Measurements from ENCODE around the gene UBAC2. TPM values are rescaled to one million over a fixed set of nuclear protein-coding genes. Genes with fewer than 3 reads are reported as not detected.

The UBAC2 gene
- total RNA-seq, 2 donors from 2014 or later: 39.0 to 46.1 TPM

DNA sequence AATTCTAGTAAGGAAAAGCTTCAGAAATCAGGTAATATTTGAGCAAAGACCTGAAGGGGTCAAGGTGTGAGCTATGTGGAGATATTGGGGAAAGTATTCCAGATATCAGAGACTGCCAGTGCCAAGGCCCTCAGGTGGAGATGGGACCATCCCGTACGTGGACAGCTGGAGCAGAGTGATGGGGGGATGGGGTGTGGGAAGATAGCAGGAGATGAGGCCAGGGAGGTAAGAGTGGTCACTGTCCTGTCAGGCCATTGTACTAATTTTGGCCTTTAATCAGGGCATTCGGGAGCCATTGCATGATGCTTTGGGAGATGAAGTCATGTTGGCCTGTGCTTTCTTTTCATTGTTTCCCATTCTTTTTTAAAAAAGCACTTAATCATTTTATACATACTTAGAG lies 70.6 kb downstream of the UBAC2 start:
- peaks cover 3% of the 10 kb centered on the region for H3K9me3 Mint-ChIP-seq
- no peaks in the 10 kb centered on the region for H3K27me3 Mint-ChIP-seq
- peaks cover 59% of the 10 kb centered on the region for H3K4me1 Mint-ChIP-seq
- peak overlapping the region; percentile 45 for H3K4me3 Mint-ChIP-seq
- no peak for ATAC-seq (replicated peaks)
- peaks cover 50% of the 10 kb centered on the region for H3K36me3 Mint-ChIP-seq (ENCODE audit: low read depth)
- peak overlapping the region; percentile 86 for H3K27ac Mint-ChIP-seq

DNA sequence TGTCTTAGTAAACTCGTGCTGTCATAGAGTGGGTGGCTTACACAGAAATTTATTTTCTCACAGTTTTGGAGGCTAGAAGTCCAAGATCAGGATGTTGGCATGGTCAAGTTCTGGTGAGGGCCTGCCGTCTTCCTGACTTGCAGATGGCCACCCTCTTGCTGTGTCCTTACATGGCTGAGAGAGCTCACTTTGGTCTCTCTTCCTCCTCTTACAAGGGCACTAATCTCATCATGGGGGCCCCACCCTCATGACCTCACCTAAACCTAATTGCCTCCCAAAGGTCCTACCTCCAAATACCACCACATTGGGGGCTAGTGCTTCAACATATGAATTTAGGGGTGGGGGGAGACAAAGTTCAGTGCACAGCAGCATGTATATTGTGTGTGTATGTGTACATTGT lies 71.8 kb downstream of the UBAC2 start:
- H3K4me3 Mint-ChIP-seq: peak overlapping the region; percentile 45
- H3K27ac Mint-ChIP-seq: peak overlapping the region; percentile 86
- no peak for ATAC-seq (replicated peaks)
- H3K36me3 Mint-ChIP-seq (ENCODE audit: low read depth): peaks cover 52% of the 10 kb centered on the region
- peaks cover 3% of the 10 kb centered on the region for H3K9me3 Mint-ChIP-seq
- H3K4me1 Mint-ChIP-seq: peaks cover 66% of the 10 kb centered on the region
- no peaks in the 10 kb centered on the region for H3K27me3 Mint-ChIP-seq

DNA sequence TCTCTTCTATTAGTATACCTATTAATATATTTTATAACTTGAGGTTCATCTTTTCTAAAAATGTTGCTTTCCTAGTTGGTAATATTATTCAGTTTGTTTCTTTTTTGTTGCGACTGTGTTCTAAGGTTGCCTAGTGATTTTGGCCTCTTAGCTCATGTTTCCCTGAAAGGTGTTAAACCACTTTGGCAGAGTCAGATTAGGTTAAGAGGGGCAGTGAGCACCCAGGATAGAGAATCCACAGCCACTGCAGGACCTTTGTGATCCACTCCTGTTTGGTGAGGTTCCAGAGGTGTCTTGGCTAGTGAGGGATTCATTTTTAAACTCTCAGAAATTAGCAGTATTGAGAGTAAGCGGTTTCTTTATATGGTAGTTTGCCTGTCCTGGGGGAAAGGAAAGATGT lies 72.5 kb downstream of the UBAC2 start:
- peaks cover 3% of the 10 kb centered on the region for H3K9me3 Mint-ChIP-seq
- peaks cover 73% of the 10 kb centered on the region for H3K4me1 Mint-ChIP-seq
- peaks cover 52% of the 10 kb centered on the region for H3K36me3 Mint-ChIP-seq (ENCODE audit: low read depth)
- H3K27me3 Mint-ChIP-seq: no peaks in the 10 kb centered on the region
- H3K4me3 Mint-ChIP-seq: peak overlapping the region; percentile 45
- H3K27ac Mint-ChIP-seq: peak overlapping the region; percentile 86
- ATAC-seq (replicated peaks): peak; percentile 42

DNA sequence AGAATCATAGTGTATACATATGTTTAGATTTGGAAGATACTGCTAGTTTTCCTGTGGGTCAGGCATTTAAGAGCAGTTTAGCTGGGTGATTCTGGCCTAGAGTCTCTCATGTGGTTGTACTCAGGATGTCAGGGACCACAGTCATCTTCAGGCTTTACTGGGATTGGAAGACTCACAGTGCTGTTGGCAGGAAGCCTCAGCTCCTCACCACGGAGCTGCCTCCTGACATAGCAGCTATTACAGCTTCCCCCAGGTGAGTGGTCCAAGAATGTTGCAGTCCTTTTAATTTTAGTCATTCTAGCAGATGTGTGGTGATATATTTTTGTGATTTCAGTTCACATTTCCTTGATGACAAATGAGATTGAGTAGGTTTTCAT lies 74.4 kb downstream of the UBAC2 start:
- Mint-ChIP-seq H3K27ac (peak overlapping the region; percentile 86), H3K36me3 (ENCODE audit: low read depth) (peaks cover 59% of the 10 kb centered on the region), H3K4me1 (peaks cover 80% of the 10 kb centered on the region), H3K4me3 (peak overlapping the region; percentile 45), H3K9me3 (peaks cover 3% of the 10 kb centered on the region), H3K27me3 (no peaks in the 10 kb centered on the region)
- ATAC-seq (replicated peaks): peak; percentile 92

DNA sequence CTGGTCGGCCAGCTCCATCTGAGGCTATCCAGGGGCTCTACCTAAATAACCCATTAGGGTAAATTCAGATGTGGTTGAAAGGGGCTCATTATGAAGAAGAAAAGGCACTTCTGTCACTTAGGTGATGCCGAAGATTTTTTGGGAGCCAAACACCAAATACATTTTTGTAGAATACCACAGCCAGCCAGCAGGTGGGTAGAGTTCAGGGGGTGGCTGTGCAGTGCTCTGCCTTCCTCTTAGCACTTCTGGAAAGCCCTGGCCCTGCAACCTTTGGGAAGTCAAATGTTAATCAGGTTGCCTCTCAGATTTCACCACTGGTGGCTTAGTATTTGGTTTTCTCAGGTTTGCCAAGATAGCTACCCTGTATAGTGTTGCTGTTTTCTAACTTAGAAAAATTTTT lies 76.1 kb downstream of the UBAC2 start:
- Mint-ChIP-seq H3K27ac (no peak overlapping the region), H3K9me3 (peaks cover 3% of the 10 kb centered on the region), H3K4me3 (peak overlapping the region; percentile 45), H3K4me1 (peaks cover 78% of the 10 kb centered on the region), H3K36me3 (ENCODE audit: low read depth) (peaks cover 67% of the 10 kb centered on the region), H3K27me3 (no peaks in the 10 kb centered on the region)
- ATAC-seq (replicated peaks): no peak

DNA sequence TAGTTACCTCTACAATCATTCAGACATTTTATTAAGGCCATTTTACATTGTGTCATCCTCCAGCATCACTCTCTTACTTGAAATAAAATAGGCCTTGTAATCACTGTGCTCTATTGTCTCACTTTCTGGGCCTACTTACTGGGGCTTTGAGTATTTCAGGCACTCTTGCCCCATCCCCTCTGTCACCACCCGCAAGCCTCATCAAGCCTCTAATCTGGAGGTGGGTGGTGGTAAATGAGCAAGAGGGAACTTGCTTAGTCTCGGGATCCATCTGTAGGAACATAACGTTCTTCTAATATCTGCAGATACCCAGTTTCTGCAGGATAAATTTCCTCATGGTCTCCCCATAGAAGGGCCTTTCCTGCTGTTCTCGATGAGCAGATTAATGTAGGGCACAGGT lies 77.0 kb downstream of the UBAC2 start:
- H3K27ac Mint-ChIP-seq: peak overlapping the region; percentile 13
- peak overlapping the region; percentile 45 for H3K4me3 Mint-ChIP-seq
- H3K4me1 Mint-ChIP-seq: peaks cover 78% of the 10 kb centered on the region
- no peak for ATAC-seq (replicated peaks)
- H3K36me3 Mint-ChIP-seq (ENCODE audit: low read depth): peaks cover 58% of the 10 kb centered on the region
- H3K9me3 Mint-ChIP-seq: no peaks in the 10 kb centered on the region
- no peaks in the 10 kb centered on the region for H3K27me3 Mint-ChIP-seq

DNA sequence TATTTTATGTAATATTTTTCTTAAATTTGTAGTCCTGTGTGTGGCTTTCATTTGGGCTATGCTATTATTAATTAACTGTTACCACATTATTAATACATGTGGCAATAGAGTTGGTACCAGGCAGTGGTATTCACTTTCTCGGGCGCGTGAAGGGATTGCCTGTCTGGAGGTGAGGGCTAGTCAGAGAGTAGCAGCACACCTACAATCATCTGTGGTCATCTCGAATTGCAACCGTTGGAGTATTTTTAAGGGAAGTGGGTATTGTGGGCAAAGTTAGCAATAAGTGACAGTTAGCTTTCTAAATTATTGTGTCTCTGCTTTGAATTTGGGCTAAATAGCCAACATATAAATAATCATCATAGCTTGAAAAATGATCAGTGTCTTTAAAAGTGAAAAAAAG lies 77.5 kb downstream of the UBAC2 start:
- peak overlapping the region; percentile 13 for H3K27ac Mint-ChIP-seq
- H3K36me3 Mint-ChIP-seq (ENCODE audit: low read depth): peaks cover 53% of the 10 kb centered on the region
- no peaks in the 10 kb centered on the region for H3K9me3 Mint-ChIP-seq
- H3K4me1 Mint-ChIP-seq: peaks cover 79% of the 10 kb centered on the region
- no peak for ATAC-seq (replicated peaks)
- no peaks in the 10 kb centered on the region for H3K27me3 Mint-ChIP-seq
- peak overlapping the region; percentile 45 for H3K4me3 Mint-ChIP-seq

DNA sequence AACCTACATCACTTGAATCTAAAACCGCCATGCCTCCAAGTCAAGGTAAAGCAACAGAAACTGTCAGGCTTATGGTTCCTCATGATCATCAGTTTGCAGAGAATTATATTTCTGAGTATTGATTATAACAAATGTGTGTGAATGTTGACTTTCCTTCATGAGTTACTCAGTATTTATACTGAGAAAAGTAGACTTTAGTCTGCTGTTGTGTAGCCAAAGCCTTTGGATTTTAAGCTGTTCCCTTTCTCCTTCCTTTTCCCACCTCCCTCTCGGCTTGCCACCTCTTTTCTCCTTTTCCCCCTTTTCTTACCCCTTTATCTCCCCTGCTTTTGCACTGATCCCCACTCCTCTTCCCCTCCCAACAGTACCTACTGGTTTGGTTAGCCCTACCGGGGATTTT lies 78.2 kb downstream of the UBAC2 start:
- peaks cover 72% of the 10 kb centered on the region for H3K4me1 Mint-ChIP-seq
- no peaks in the 10 kb centered on the region for H3K9me3 Mint-ChIP-seq
- peak overlapping the region; percentile 16 for H3K27ac Mint-ChIP-seq
- no peak for ATAC-seq (replicated peaks)
- H3K27me3 Mint-ChIP-seq: no peaks in the 10 kb centered on the region
- H3K4me3 Mint-ChIP-seq: peak overlapping the region; percentile 45
- peaks cover 50% of the 10 kb centered on the region for H3K36me3 Mint-ChIP-seq (ENCODE audit: low read depth)

DNA sequence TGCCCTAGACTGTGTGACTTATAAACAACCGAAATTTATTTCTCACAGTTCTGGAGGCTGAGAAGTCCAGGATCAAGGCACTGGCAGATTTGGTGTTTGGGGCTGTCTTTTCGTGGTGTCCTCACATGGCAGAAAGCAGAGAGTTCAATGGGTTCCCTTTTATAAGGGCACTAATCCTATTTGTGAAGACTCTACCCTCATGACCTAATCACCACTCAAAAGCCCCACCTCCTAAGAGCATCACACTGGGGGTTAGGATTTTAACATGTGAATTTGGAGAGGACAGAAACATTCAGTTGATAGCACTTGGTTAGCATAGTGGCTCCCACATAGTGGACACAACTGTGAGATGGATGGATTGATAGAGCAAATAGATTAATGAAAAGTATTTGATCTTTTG lies 79.0 kb downstream of the UBAC2 start:
- Mint-ChIP-seq H3K9me3 (no peaks in the 10 kb centered on the region), H3K4me1 (peaks cover 68% of the 10 kb centered on the region), H3K36me3 (ENCODE audit: low read depth) (peaks cover 49% of the 10 kb centered on the region), H3K27me3 (no peaks in the 10 kb centered on the region), H3K27ac (peak overlapping the region; percentile 16), H3K4me3 (peak overlapping the region; percentile 45)
- ATAC-seq (replicated peaks): no peak

DNA sequence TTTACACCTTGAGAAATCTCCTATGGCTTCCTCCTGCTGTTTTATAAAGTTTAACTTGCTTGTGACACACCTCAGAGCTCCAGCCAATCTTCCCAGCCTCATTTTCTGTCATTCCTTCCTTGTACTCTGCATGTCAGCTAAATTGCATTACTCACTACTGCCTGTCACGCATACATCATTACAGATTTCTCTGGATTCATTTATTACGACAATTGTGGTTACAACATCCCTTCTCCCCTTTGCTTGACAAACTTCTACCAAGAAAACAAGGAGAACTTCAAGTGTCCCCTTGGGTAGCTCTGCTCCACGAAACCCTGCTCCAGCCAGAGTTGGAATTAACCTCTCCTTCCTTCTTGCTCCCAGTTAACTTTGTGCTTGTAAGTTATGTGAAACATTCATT lies 79.5 kb downstream of the UBAC2 start:
- H3K27me3 Mint-ChIP-seq: no peaks in the 10 kb centered on the region
- H3K9me3 Mint-ChIP-seq: no peaks in the 10 kb centered on the region
- peak overlapping the region; percentile 16 for H3K27ac Mint-ChIP-seq
- peak overlapping the region; percentile 45 for H3K4me3 Mint-ChIP-seq
- peaks cover 68% of the 10 kb centered on the region for H3K4me1 Mint-ChIP-seq
- ATAC-seq (replicated peaks): peak; percentile 38
- H3K36me3 Mint-ChIP-seq (ENCODE audit: low read depth): peaks cover 44% of the 10 kb centered on the region

DNA sequence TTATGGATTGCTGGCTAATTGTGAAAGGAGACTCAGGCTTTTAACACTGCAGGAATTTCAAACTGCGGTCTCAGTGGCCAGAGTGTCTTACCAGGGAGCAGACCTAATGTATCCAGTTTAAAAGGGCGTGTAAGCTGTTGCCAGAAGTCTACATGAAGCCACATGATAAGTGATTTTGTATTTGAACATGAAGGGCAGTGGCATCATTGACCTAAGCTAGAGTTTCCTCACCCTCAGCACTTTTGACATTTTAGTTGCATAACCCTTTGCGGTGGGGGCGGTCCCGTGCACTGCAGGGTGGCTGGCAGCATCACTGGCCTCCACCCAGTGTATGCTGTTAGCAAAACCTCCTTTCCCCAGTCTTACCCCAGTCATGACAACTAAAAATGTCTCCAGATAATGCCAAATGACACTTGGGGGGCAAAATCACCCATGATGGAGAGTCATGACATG lies 81.2 kb downstream of the UBAC2 start:
- H3K9me3 Mint-ChIP-seq: no peaks in the 10 kb centered on the region
- peak overlapping the region; percentile 45 for H3K4me3 Mint-ChIP-seq
- H3K27me3 Mint-ChIP-seq: no peaks in the 10 kb centered on the region
- H3K4me1 Mint-ChIP-seq: peaks cover 76% of the 10 kb centered on the region
- H3K27ac Mint-ChIP-seq: peak overlapping the region; percentile 16
- H3K36me3 Mint-ChIP-seq (ENCODE audit: low read depth): peaks cover 32% of the 10 kb centered on the region
- ATAC-seq (replicated peaks): peak; percentile 75

DNA sequence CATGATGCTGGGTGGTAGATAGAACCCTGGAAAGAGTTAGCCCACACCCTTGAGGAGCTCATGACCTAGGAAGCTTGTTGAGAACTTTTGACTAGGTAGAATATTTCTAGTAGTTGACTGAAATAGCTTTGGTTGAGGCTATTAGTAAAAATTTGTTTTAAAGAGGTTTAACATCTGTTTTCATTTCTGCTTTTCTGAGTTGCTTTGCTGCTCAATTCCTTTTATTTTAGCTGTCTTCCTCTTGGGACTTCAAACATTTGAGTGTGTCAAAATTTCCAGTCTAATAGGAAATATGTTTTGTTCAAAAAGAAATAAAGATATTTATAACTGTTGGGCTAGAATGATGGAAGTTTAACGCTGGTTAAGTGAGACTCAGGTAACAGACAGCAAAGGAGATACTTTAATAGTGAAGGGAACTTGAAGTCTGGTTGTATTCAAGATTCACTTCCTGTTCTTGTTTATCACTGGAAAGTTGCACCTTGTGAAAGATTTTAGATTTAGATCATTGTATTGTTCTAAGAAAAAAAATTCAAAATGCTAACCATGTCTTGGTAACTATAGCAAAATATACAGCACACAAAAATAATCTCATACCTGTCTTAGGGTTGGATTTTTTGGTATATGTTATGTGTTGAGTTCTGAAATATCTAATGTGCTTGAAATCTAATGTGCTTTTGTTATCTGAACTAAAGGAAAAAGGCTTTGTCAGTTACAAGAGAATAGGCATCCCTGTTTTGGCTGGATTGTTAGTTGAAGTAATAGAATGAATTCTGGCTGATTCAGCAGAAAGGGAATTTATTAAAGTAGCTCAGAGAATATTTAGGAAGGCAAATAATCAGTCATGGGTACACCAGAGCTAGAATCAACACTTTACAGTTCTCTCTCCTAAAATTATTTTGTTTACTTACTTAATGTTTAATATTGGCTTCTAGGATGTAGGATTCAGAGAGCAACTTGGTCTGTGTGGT lies 81.9 kb downstream of the UBAC2 start:
- ATAC-seq (replicated peaks): no peak
- peak overlapping the region; percentile 16 for H3K27ac Mint-ChIP-seq
- peak overlapping the region; percentile 45 for H3K4me3 Mint-ChIP-seq
- H3K4me1 Mint-ChIP-seq: peaks cover 74% of the 10 kb centered on the region
- no peaks in the 10 kb centered on the region for H3K9me3 Mint-ChIP-seq
- no peaks in the 10 kb centered on the region for H3K27me3 Mint-ChIP-seq
- H3K36me3 Mint-ChIP-seq (ENCODE audit: low read depth): peaks cover 30% of the 10 kb centered on the region

DNA sequence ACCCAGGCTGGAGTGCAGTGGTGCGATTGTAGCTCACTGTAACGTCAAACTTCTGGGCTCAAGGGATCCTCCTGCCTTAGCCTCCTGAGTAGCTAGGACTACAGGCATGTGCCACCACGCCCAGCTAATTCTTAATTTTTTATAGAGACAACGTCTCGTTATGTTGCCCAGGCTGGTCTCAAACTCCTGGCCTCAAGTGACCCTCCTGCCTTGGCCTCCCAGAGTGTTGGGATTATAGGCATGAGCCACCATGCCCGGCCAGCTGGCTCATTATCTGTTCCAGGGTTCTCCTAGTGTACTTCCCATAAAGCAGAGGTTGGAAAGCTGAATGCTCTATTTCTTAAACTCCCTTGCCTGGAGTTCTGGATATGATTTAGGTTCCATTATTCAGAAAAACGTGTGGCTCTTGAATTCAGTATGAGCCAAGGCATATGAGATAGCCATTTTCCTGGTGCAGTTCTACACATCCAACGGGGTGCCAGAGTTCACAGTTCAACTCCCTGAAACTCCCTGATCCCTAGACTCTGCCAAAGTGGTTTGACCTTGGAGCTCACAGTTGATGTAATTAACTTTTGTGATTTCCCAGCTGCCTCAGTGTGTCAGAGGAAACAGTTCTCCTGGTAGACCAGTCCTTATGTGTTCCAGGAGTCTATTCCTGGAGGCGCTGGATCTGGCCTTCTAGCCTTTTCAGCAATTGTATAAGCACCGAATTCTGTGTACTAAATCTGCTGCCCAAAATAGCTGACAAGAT lies 85.0 kb downstream of the UBAC2 start:
- Mint-ChIP-seq H3K9me3 (no peaks in the 10 kb centered on the region), H3K4me1 (peaks cover 77% of the 10 kb centered on the region), H3K27me3 (no peaks in the 10 kb centered on the region), H3K36me3 (ENCODE audit: low read depth) (peaks cover 12% of the 10 kb centered on the region), H3K4me3 (peak overlapping the region; percentile 4), H3K27ac (peak overlapping the region; percentile 27)
- no peak for ATAC-seq (replicated peaks)

DNA sequence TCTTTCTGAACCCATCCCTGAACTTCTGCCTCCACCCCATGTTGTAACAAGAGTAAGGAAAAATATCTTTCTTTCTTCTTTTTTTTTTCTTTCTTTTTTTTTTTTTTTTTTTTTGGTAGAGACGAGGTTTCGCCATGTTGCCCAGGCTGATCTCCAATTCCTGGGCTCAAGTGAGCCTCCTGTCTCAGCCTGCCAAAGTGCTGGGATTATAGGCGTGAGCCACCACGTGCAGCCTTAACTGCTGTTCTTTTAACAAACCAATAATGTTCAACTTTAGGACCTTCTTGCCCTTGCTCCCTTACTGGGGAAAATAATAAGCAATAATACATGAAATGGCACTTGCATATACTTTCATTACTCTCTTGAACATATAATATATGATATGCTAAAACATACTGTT lies 86.9 kb downstream of the UBAC2 start:
- Mint-ChIP-seq H3K27me3 (no peaks in the 10 kb centered on the region), H3K4me3 (peak overlapping the region; percentile 79), H3K4me1 (peaks cover 69% of the 10 kb centered on the region), H3K27ac (peak overlapping the region; percentile 86), H3K36me3 (ENCODE audit: low read depth) (peaks cover 24% of the 10 kb centered on the region), H3K9me3 (no peaks in the 10 kb centered on the region)
- ATAC-seq (replicated peaks): no peak

Data from activated T-helper 17 cell treated with anti-CD3 and anti-CD28 coated beads, Interleukin-2, amount 50 U/mL, for 72 hours (primary cell).